Measurements from ENCODE around the gene FANCD2OS.
"Not testable (repeated sequence)": the region's sequence is repeated elsewhere in the genome, so short reads cannot be mapped to it uniquely, and the experiment has no call there.

Gene FANCD2OS

DNA sequence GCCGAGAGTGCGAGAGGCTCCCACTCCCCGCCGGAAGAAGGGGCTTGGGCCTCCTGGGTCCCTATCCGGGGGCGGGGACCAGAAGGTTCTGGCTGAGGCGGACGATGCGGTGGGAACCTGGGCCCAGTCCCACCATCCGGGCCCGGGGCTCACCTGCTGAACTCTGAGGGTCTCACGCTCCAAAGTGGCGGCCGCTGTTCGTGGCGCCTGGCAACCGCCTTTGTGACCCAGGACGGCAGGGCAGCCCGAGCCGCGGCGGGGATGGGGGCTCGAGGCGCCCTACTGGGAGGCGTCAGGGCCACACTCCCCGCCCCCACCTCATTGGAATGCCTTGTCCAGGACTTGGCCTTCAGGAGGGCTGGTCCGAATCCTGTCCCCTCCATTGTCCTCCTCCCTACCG is at the start of gene FANCD2OS:
Gene FANCD2OS, minus strand, starts transcription at position 165 of the 400 bp plus-strand sequence. CDS start 3,481 bp downstream, outside the sequence.
- DNase-seq, result no peak

DNA sequence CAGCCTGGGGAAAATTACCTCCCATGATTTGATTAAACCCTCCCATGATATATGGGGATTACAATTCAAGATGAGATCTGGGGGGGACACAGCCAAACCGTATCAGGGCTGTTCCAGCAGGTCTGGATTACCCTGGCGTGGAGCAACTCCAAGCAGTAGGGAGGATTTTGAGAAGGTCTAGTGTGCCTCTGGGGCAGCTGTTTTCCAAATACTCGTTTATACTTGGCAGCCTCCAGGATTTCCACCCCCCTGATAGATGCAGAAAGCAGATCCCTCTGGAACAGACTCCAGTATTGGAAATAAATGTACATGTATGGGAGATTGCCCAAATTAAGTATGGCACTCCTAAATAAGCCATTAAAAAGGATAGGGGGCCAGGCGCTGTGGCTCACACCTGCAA is 49.0 kb upstream of the FANCD2OS start:
- DNase-seq, result no peak

GRCh38 chr3:10155658-10156057 is 47.6 kb upstream of the FANCD2OS start:
- no peak for DNase-seq

DNA sequence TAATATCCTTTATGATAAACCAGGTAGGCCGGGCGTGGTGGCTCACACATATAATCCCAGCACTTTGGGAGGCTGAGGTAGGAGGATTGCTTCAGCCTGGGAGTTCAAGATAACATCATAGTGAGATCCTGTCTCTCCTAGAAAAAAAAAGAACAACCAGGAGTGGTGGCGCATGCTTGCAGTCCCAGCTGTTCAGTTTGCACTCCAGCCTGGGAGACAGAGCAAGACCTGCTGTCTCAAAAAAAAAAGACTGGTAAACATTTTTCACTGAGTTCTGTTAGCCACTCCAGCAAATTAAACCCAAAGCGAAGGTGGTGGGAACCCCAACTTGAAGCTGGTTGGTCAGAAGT is 47.0 kb upstream of the FANCD2OS start:
- no peak for DNase-seq

DNA sequence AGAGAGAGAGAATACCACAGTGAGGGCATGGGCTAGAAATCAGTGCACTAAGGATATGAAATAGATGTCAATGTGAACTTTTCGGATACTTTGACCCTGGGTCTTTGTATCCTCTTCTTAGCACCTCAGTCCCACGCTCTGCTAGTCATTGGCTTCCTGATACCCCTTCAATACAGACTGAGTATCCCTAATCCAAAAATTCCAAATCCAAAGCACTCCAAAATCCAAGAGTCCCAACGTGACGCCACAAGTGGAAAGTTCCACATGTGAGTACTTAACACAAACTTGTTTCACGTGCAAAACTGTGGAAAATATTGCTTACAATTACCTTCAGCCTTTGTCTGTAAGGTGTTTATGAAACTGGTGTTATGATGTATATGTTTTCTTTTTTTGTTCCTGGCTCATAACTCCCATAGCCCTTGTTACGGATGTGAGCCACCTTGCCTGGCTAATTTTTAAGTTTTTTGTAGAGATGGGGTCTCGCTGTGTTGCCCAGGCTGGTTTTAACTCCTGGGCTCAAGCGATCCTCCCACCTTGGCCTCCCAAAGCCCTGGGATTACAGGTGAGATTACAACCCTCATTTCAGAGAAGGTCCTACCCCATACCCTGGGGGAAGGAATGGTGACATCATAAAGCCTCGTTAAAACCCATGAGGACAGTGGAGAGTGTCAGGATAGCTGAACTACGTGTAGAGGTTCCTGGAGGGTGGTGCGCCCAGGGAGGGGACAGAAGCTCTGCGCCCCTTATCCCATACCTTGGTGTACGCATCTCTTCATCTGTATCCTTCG is 46.5 kb upstream of the FANCD2OS start:
- no peak for DNase-seq

DNA sequence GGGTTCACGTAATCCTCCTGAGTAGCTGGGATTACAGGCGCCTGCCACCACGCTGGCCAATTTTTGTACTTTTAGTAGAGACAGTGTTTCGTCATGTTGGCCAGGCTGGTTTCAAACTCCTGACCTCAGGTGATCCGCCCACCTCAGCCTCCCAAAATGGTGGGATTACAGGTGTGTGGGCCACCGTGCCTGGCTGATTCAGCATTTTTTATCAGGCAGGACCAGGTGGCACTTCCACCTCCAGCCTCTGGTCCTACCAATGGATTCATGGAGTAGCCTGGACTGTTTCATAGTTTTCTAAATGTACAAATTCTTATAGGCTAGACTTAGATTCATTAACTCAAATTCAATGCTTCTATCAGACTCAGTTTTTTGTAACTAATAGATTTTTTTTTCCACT is 42.9 kb upstream of the FANCD2OS start:
- no peak for DNase-seq

- DNase-seq, result peak; percentile 70
These were observed 41.2 kb upstream of the FANCD2OS start for GRCh38 chr3:10149226-10149625.

DNA sequence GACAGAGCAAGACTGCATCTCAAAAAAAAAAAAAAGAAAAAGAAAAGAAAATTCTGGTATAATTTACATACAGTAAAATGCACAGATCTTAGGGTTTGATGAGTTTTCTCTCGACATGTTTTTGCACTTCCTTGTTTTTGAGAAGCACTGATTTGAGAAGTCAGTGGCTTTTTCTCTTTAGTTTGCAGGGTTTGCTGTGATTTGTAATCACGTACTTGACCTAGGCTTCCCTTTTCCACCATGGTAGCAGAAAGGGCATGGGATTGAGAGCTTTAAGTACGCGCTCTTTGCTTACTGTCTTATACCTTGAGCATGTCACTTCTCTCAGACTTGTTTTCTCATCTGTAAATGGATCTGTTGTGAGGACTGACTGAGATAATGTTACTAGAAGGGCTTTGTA is 37.6 kb upstream of the FANCD2OS start:
- DNase-seq, result peak; percentile 62

GRCh38 chr3:10142707-10143560 is 34.9 kb upstream of the FANCD2OS start:
- no peak for DNase-seq

- no peak for DNase-seq
These were observed 33.0 kb upstream of the FANCD2OS start for GRCh38 chr3:10140996-10141546.

DNA sequence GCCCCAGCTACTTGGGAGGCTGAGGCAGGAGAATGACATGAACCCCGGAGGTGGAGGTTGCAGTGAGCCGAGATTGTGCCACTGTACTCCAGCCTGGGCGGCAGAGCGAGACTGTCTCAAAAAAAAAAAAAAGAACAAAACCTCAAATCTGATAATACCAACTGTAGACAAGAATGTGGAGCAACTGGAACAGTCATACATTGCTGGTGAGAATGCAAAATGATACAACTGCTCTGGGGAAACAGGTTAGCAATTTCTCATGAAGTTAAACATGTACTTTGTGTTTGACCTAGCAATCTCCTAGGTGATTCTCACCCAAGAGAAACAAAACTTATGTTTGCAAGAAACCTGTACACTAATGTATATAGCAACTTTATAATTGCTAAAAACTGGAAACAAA is 29.1 kb upstream of the FANCD2OS start:
- DNase-seq, result no peak

DNA sequence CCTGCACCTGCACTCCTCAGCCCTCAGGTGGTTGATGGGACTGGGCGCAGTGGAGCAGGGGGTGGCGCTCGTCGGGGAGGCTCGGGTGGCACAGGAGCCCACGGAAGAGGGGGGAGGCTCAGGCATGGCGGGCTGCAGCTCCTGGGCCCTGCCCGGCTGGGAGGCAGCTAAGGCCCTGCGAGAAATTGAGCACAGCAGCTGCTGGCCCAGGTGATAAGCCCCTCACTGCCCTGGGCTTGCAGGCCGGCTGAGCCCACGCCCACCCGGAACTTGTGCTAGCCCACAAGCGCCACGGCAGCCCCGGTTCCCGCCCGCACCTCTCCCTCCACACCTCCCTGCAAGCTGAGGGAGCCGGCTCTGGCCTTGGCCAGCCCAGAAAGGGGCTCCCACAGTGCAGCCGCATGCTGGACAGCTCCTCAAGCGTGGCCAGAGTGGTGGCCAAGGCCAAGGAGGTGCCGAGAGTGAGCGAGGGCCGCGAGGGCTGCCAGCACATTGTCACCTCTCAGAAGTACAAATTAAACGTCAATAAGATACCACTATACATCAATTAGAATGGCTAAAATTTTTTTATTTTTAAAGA is 28.5 kb upstream of the FANCD2OS start:
- no peak for DNase-seq

GRCh38 chr3:10135872-10136271 is 27.8 kb upstream of the FANCD2OS start:
- not testable (repeated sequence) for DNase-seq

DNA sequence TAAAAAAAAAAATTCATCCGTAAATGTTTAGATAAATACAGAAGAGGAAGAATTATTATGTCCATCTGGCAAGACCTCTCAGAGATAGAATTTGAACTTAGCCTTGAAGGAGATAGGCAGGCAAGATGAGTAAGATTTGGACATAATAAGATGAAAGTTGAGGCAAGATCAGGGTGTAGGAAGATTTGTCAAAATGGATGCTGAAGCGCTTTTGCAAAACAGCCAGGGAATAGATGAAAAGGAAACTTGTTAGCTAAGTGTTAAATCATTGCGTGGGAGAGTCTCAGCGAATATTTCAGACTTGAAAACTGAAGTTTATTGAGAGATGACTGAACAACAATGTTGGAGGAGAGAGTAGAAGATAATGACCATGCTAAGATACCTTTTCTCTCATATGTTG is 14.7 kb upstream of the FANCD2OS start:
- no peak for DNase-seq

DNA sequence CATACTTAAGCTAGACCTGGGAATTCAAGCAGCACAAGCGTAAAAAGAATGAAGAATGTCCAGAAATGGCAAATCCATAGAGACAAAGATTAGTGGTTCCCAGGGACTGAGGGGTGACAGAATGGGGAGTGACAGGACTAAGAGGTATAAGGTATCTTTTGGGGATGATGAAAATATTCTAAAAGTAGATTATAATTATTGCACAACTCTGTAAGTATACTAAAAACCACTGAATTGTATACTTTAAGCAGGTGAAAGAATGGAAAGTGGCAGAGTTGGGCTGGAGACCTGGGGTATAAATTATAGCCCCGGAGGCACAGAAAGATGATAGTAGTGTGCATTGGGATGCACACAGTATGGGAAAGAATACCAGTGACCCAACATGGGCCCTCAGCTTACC is 13.0 kb upstream of the FANCD2OS start:
- no peak for DNase-seq

GRCh38 chr3:10119376-10119775 is 11.3 kb upstream of the FANCD2OS start:
- DNase-seq, result no peak

GRCh38 chr3:10116928-10117327 is 8.9 kb upstream of the FANCD2OS start:
- DNase-seq, result no peak

GRCh38 chr3:10116138-10116460 is 8.0 kb upstream of the FANCD2OS start:
- peak; percentile 49 for DNase-seq

GRCh38 chr3:10115326-10116137 is 7.5 kb upstream of the FANCD2OS start, which contains the start of gene BRK1:
TSS of gene BRK1 (plus strand) at chr3:10115675. CDS start at chr3:10115702, 27 bp downstream.
- DNase-seq, result peak; percentile 99

DNA sequence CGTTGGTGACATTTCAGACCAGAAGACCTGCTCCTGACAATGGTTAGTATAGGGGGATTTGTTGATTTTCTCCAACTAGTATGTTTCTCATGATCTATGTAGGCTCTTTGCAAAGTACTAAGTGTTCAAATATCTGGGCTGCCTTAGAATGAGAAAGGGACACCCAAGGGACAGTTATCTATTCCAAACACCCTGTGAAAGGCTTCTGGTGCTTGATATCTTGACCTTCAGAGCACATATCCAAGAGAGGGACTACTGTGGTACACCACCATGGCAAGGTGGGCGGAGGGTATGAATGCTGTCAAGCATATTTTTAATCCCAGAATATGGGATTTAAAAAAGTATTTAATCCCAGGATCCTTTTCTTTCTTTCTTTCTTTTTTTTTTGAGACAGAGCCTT is 1.1 kb downstream of the FANCD2OS start:
- DNase-seq, result no peak

DNA sequence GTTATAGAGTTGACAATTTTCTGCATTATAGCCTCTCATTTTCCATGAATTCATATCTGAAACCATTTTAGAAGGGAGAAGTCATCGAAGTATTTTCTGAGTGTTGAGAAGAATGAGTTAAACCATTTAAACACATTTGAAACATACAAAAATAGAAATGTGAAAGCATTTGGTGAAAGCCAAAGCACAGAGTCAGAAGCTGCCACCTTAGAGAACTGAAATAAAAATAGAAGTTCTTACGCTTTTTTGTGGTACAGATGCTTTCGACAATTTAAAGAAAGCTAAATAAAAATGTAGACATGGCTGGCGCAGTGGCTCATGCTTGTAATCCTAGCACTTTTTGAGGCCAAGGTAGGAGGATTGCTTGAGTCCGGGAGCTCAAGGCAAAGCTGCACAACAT is 9.0 kb downstream of the FANCD2OS start:
- DNase-seq, result no peak

DNA sequence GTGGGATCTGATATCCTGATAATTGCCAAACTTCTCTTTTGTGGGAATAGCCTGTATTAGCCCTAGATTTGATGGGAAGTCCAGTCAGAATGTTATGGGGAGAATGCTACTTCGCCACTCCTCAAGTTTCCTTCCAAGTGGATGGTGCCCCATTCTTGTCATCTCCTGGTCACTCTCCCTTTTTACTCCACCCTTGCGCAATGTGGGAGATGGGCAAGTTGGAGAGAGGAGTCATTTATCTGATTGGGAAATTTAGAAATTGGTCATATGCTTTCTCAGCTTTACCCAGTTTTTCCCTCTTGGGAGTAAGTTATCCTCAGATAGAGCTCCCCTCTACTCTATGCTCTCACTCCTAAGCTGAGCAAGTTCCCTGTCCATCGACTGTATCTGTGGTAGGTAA is 14.4 kb downstream of the FANCD2OS start:
- no peak for DNase-seq

- not testable (repeated sequence) for DNase-seq
These were observed 16.7 kb downstream of the FANCD2OS start for GRCh38 chr3:10091387-10091786.

Measured in inflammatory macrophage treated with lipopolysaccharide for 4 hours (primary cell).